ENCODE data around the gene ZC3H6. TPM values are rescaled to one million over a fixed set of nuclear protein-coding genes. Genes with fewer than 3 reads are reported as not detected.
"Not testable (repeated sequence)": the region's sequence is repeated elsewhere in the genome, so short reads cannot be mapped to it uniquely, and the experiment has no call there.

ZC3H6 gene
- total RNA-seq, 1 experiment from 2014 or later: 5.0 TPM

- DNase-seq (ENCODE audit: low spot score): no peak
These were observed 46.3 kb downstream of the ZC3H6 start for GRCh38 chr2:112321375-112322320.

GRCh38 chr2:112322919-112323318 lies 47.5 kb downstream of the ZC3H6 start:
- no peak for DNase-seq (ENCODE audit: low spot score)

GRCh38 chr2:112332123-112332696 lies 56.8 kb downstream of the ZC3H6 start:
- no peak for DNase-seq (ENCODE audit: low spot score)

GRCh38 chr2:112335600-112335999 lies 60.2 kb downstream of the ZC3H6 start:
- DNase-seq (ENCODE audit: low spot score): no peak

- no peak for DNase-seq (ENCODE audit: low spot score)
These were observed 64.6 kb downstream of the ZC3H6 start for GRCh38 chr2:112339986-112340385.

- DNase-seq (ENCODE audit: low spot score): no peak
These were observed 65.3 kb downstream of the ZC3H6 start for GRCh38 chr2:112340475-112341267.

- no peak for DNase-seq (ENCODE audit: low spot score)
These were observed 66.7 kb downstream of the ZC3H6 start for GRCh38 chr2:112342067-112342550.

- no peak for DNase-seq (ENCODE audit: low spot score)
These were observed 68.6 kb downstream of the ZC3H6 start for GRCh38 chr2:112343827-112344585.

GRCh38 chr2:112345030-112346027 lies 69.9 kb downstream of the ZC3H6 start:
- no peak for DNase-seq (ENCODE audit: low spot score)

- not testable (repeated sequence) for DNase-seq (ENCODE audit: low spot score)
These were observed 76.9 kb downstream of the ZC3H6 start for GRCh38 chr2:112352292-112352691.

- DNase-seq (ENCODE audit: low spot score): not testable (repeated sequence)
These were observed 77.6 kb downstream of the ZC3H6 start for GRCh38 chr2:112352809-112353603.

- DNase-seq (ENCODE audit: low spot score): not testable (repeated sequence)
These were observed 78.9 kb downstream of the ZC3H6 start for GRCh38 chr2:112354335-112354734.

- not testable (repeated sequence) for DNase-seq (ENCODE audit: low spot score)
These were observed 84.7 kb downstream of the ZC3H6 start for GRCh38 chr2:112360055-112360454.

Other genes with a start within 250 kb of the ZC3H6 start
- 9.3 and 20.2 TPM in 2 replicates for gene TMEM87B, start 220.3 kb upstream of the ZC3H6 start, total RNA-seq (2014; rRNA removed; shearing (Covaris generic))
- gene FBLN7, start 137.2 kb upstream of the ZC3H6 start, total RNA-seq (2014; rRNA removed; shearing (Covaris generic)): not detected in 2 replicates
- gene ZC3H8, start 20.6 kb upstream of the ZC3H6 start, total RNA-seq (2014; rRNA removed; shearing (Covaris generic)): 5.6 and 8.5 TPM in 2 replicates
- gene RGPD8, start 158.0 kb downstream of the ZC3H6 start, total RNA-seq (2014; rRNA removed; shearing (Covaris generic)): 1.5 and 2.0 TPM in 2 replicates
- 22.8 and 32.9 TPM in 2 replicates for gene TTL, start 206.6 kb downstream of the ZC3H6 start, total RNA-seq (2014; rRNA removed; shearing (Covaris generic))